Skeletal muscle cell (primary cell): Measurements from ENCODE around the gene IGF2BP1.
"Not testable (repeated sequence)": the region's sequence is repeated elsewhere in the genome, so short reads cannot be mapped to it uniquely, and the experiment has no call there.

ENCODE experiments used
- DNase-seq: peaks from one replicate; pipeline ENCODE4 v3.0.0-alpha.2; 2010; ENCODE audit warnings: low read depth
- H3K4me3 ChIP-seq: 2 replicates; pipeline ENCODE4 v1.5.1; 2011; ENCODE audit warnings: low read depth, mild to moderate bottlenecking, control low read depth, low read length, moderate library complexity

Gene IGF2BP1

GRCh38 chr17:49016775-49017463 lies 19.7 kb downstream of the IGF2BP1 start:
- DNase-seq, result no peak
- H3K4me3 ChIP-seq, result no peak overlapping the region

GRCh38 chr17:49018116-49018612 lies 21.0 kb downstream of the IGF2BP1 start:
- DNase-seq, result no peak
- no peak overlapping the region for H3K4me3 ChIP-seq

- DNase-seq, result no peak
- no peak overlapping the region for H3K4me3 ChIP-seq
These were observed 21.6 kb downstream of the IGF2BP1 start for GRCh38 chr17:49018748-49019147.

GRCh38 chr17:49020609-49021008 lies 23.4 kb downstream of the IGF2BP1 start:
- H3K4me3 ChIP-seq, result no peak overlapping the region
- DNase-seq, result no peak

- DNase-seq, result peak; percentile 41
- no peak overlapping the region for H3K4me3 ChIP-seq
These were observed 24.0 kb downstream of the IGF2BP1 start for GRCh38 chr17:49021095-49021767.

- H3K4me3 ChIP-seq, result no peak overlapping the region
- no peak for DNase-seq
These were observed 24.6 kb downstream of the IGF2BP1 start for GRCh38 chr17:49021768-49022103.

GRCh38 chr17:49022391-49022941 lies 25.3 kb downstream of the IGF2BP1 start:
- DNase-seq, result no peak
- no peak overlapping the region for H3K4me3 ChIP-seq

- H3K4me3 ChIP-seq, result no peak overlapping the region
- no peak for DNase-seq
These were observed 27.3 kb downstream of the IGF2BP1 start for GRCh38 chr17:49024523-49024922.

- H3K4me3 ChIP-seq, result not testable (repeated sequence)
These were observed 29.3 kb downstream of the IGF2BP1 start for GRCh38 chr17:49026447-49026846.

GRCh38 chr17:49028271-49028670 lies 31.1 kb downstream of the IGF2BP1 start:
- H3K4me3 ChIP-seq, result no peak overlapping the region
- DNase-seq, result no peak

More at GRCh38 chr17:49026447-49026846, 29.3 kb downstream of the IGF2BP1 start:
- not testable (repeated sequence) for DNase-seq

GRCh38 chr17:49029801-49030200 lies 32.6 kb downstream of the IGF2BP1 start:
- no peak overlapping the region for H3K4me3 ChIP-seq
- no peak for DNase-seq

- DNase-seq, result peak; percentile 37
- H3K4me3 ChIP-seq, result no peak overlapping the region
These were observed 35.1 kb downstream of the IGF2BP1 start for GRCh38 chr17:49031965-49032928.

- no peak for DNase-seq
- H3K4me3 ChIP-seq, result no peak overlapping the region
These were observed 38.5 kb downstream of the IGF2BP1 start for GRCh38 chr17:49035470-49036269.

GRCh38 chr17:49036270-49036626 lies 39.1 kb downstream of the IGF2BP1 start:
- no peak for DNase-seq
- H3K4me3 ChIP-seq, result no peak overlapping the region

GRCh38 chr17:49038138-49038537 lies 41.0 kb downstream of the IGF2BP1 start:
- no peak for DNase-seq
- no peak overlapping the region for H3K4me3 ChIP-seq

GRCh38 chr17:49038544-49038943 lies 41.4 kb downstream of the IGF2BP1 start:
- no peak for DNase-seq
- no peak overlapping the region for H3K4me3 ChIP-seq

GRCh38 chr17:49039518-49039917 lies 42.3 kb downstream of the IGF2BP1 start:
- not testable (repeated sequence) for DNase-seq, H3K4me3 ChIP-seq

- H3K4me3 ChIP-seq, result no peak overlapping the region
- DNase-seq, result no peak
These were observed 44.3 kb downstream of the IGF2BP1 start for GRCh38 chr17:49041527-49041926.

GRCh38 chr17:49045376-49045775 lies 48.2 kb downstream of the IGF2BP1 start:
- DNase-seq, result no peak
- H3K4me3 ChIP-seq, result no peak overlapping the region
